Fibroblast of skin of left quadriceps (primary cell): ENCODE results near the gene BGN.

ENCODE experiments used
- DNase-seq, 2 experiments: peaks; one replicate each; pipeline ENCODE4 v3.0.0-alpha.2; 2013; ENCODE audit warnings: low read depth in 2 of 2

BGN gene

GRCh38 chrX:153482376-153483015 lies 12.3 kb upstream of the BGN start:
- no peak for DNase-seq

- DNase-seq: no peak
These were observed 9.2 kb upstream of the BGN start for GRCh38 chrX:153485396-153486080.

GRCh38 chrX:153486171-153486570 lies 8.6 kb upstream of the BGN start:
- DNase-seq: no peak

GRCh38 chrX:153487590-153488071 lies 7.1 kb upstream of the BGN start:
- no peak for DNase-seq

- DNase-seq: no peak
These were observed 6.4 kb upstream of the BGN start for GRCh38 chrX:153488231-153488914.

- no peak for DNase-seq
These were observed 4.4 kb upstream of the BGN start for GRCh38 chrX:153490217-153490930.

GRCh38 chrX:153491351-153491914 lies 3.3 kb upstream of the BGN start:
- no peak for DNase-seq

GRCh38 chrX:153491918-153492317 lies 2.9 kb upstream of the BGN start:
- no peak for DNase-seq

- no peak for DNase-seq
These were observed 2.2 kb upstream of the BGN start for GRCh38 chrX:153492543-153492942.

- DNase-seq: no peak
These were observed 1.7 kb upstream of the BGN start for GRCh38 chrX:153493085-153493484.

GRCh38 chrX:153494061-153494460 lies 719 bp upstream of the BGN start:
- no peak for DNase-seq

GRCh38 chrX:153495362-153495751 lies 577 bp downstream of the BGN start:
- no peak for DNase-seq

GRCh38 chrX:153495903-153496589 lies 1.3 kb downstream of the BGN start:
- DNase-seq: no peak

- no peak for DNase-seq
These were observed 1.8 kb downstream of the BGN start for GRCh38 chrX:153496590-153496959.

GRCh38 chrX:153498453-153498852 lies 3.7 kb downstream of the BGN start:
- no peak for DNase-seq

GRCh38 chrX:153499341-153499740 lies 4.6 kb downstream of the BGN start:
- DNase-seq: no peak

- no peak for DNase-seq
These were observed 5.1 kb downstream of the BGN start for GRCh38 chrX:153499876-153500275.

- no peak for DNase-seq
These were observed 6.0 kb downstream of the BGN start for GRCh38 chrX:153500676-153501280.

GRCh38 chrX:153501530-153501929 lies 6.8 kb downstream of the BGN start:
- DNase-seq: no peak

- no peak for DNase-seq
These were observed 7.4 kb downstream of the BGN start for GRCh38 chrX:153502131-153502530.

- DNase-seq: no peak
These were observed 8.0 kb downstream of the BGN start for GRCh38 chrX:153502796-153503195.
